Measurements from ENCODE around the gene SF3B5.
"Not testable (repeated sequence)": the region's sequence is repeated elsewhere in the genome, so short reads cannot be mapped to it uniquely, and the experiment has no call there.

SF3B5 gene

GRCh38 chr6:144063744-144064401 is 31.5 kb downstream of the SF3B5 start:
- DNase-seq (ENCODE audit: low read depth) = peak; percentile 80

DNA sequence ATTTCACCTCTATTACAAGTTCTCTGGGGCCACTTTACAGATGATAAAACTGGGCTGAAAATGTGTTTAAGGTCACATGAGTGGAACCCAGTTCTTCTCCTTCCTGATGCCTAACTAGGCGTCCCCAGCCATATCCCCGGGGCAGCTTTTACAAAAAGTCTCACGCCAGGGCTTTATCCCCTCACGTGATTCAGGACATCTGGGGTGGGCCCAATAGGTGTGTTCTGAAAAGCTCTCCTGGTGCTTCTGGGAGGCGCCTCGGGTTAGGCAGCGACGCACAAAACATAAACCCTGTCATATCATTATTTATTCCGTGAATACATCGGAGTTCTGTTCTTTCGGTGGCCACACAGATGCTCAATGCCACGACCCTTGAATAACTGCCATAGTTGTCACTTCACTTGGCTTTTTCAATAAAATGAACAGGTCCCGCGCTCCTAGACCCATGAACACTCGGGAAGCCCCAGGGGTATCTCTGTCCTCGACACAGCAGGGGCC is 32.1 kb downstream of the SF3B5 start:
- no peak for DNase-seq (ENCODE audit: low read depth)

DNA sequence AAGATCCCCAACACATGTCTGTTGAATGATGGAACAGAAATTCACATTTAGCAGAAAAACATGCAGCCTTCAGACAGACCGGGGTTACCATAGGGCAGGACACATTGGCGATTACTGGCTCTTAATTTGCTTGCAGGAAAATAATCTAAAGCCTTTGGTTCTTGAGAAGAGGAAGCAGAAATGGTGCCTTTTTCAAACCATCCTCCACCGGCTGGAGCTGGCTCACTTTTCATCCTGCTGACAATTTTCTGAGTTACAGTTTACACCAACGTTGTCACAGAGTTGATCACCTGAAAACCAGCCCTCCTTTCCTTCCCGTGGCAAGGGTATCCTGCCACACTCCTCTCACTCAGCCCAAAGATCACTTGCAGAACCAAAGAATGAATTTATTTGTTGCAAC is 32.6 kb downstream of the SF3B5 start:
- DNase-seq (ENCODE audit: low read depth) = no peak

DNA sequence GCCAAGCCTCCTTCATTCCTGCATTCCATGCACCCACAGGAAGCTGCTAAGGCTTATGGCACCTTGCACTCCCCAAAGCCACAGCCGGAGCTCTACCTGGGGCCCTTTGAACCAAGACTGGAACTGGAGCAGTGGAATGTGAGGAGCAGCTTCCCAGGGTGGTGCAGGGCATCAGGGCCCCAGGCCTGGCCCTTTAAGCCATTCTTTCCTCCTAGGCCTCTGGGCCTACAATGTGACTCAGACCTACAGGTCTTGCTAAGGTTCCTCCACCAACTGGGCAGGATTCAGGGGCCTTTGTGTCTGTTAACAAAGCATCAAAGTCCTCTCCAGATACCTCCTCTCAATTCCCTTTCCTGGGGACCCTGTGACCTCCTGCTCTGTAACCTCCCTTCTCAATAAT is 36.2 kb downstream of the SF3B5 start:
- no peak for DNase-seq (ENCODE audit: low read depth)

DNA sequence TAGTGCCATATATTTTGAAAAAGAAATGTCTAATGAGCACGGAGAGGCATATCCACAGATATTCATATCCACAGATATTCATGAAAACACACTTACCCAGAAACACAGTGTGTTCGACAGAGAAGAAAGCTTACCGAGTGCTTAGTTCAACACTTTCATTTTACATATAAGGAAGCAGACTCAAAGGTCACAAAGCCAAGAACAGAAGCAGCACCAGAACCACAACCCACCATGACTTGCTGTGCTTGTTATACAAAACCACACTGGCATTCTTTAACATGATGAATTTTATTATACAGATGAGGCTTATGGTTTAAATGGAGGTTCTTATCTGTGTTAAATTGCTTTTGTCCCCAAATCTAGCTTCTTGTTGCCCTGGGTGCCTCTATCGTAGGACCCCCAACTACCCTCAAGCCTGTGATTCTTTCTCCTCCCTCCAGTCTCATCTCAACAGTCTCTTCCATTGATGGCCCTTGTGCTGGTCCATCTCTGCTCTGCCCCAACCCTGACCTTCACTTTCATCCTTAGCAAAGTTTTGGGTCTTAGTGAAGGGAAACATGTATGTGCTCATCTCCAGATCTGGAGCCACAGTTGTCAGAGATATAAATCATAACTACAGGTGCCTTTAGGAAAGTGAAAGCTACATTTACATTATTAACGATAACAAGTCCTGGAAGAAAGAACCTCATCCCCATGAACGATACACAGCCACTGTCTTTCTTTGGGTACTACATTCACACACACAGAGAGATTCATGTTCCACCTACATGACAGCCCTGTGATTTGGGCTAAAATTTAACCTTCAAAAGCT is 40.0 kb downstream of the SF3B5 start:
- peak; percentile 21 for DNase-seq (ENCODE audit: low read depth)

- DNase-seq (ENCODE audit: low read depth) = no peak
These were observed 41.8 kb downstream of the SF3B5 start for GRCh38 chr6:144053601-144054000.

GRCh38 chr6:144052488-144052887 is 42.9 kb downstream of the SF3B5 start:
- no peak for DNase-seq (ENCODE audit: low read depth)

DNA sequence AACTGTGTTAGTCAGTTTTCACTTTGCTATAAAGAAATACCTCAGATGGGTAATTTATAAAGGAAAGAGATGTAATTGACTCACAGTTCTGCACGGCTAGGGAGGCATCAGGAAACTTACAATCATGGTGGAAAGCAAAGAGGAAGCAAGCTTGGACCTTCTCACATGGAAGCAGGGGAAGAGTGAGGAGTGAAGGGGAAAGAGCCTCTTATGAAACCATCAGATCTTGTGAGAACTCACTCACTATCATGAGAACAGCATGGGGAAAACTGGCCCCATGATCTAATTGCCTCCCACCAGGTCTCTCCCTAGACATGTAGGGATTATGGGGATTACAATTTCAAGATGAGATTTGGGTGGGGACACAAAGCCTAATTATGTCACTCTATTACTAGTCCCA is 46.0 kb downstream of the SF3B5 start:
- no peak for DNase-seq (ENCODE audit: low read depth)

- no peak for DNase-seq (ENCODE audit: low read depth)
These were observed 47.7 kb downstream of the SF3B5 start for GRCh38 chr6:144047688-144048087.

- DNase-seq (ENCODE audit: low read depth) = not testable (repeated sequence)
These were observed 48.7 kb downstream of the SF3B5 start for GRCh38 chr6:144046672-144047071.

GRCh38 chr6:144044989-144045388 is 50.4 kb downstream of the SF3B5 start:
- not testable (repeated sequence) for DNase-seq (ENCODE audit: low read depth)

Measured in activated gamma-delta T cell treated with anti-CD3 and anti-CD28 coated beads, Interleukin-2, amount 50 U/mL, for 16 hours (primary cell).